Loucy (cell line): ENCODE results near the gene FNDC10.

Source experiments
- H2AFZ ChIP-seq: fragments of 200-600 bp; sonication (generic); 2 replicates; pipeline ENCODE4 v1.6.0; 2016; ENCODE audit warnings: antibody characterized with exemption, mild to moderate bottlenecking, low read length, moderate library complexity
- H3F3A ChIP-seq: fragments of 200-600 bp; 2 replicates; pipeline ENCODE4 v1.6.0; 2016; ENCODE audit warnings: antibody characterized with exemption, low read depth, mild to moderate bottlenecking
- H3K27me3 ChIP-seq: fragments of 200-600 bp; sonication (generic); 2 replicates; pipeline ENCODE4 v1.6.1; 2014; ENCODE audit warnings: low read length, mild to moderate bottlenecking; ENCODE audit not compliant: insufficient read depth, poor library complexity, severe bottlenecking
- H3K36me3 ChIP-seq: fragments of 200-600 bp; sonication (generic); 2 replicates; pipeline ENCODE4 v1.6.1; 2016; ENCODE audit warnings: low read length; ENCODE audit not compliant: insufficient read depth
- H3K4me1 ChIP-seq: fragments of 200-600 bp; sonication (generic); 2 replicates; pipeline ENCODE4 v1.5.1; 2014; ENCODE audit warnings: low read length, mild to moderate bottlenecking; ENCODE audit not compliant: insufficient read depth, poor library complexity, severe bottlenecking
- H3K4me2 ChIP-seq: fragments of 200-600 bp; sonication (generic); 2 replicates; pipeline ENCODE4 v1.6.0; 2014; ENCODE audit warnings: antibody characterized with exemption, low read length, low read depth, mild to moderate bottlenecking; ENCODE audit not compliant: poor library complexity, severe bottlenecking
- H3K4me3 ChIP-seq: fragments of 200-600 bp; sonication (generic); 2 replicates; pipeline ENCODE4 v1.5.1; 2014; ENCODE audit warnings: low read length, mild to moderate bottlenecking, mixed read lengths; ENCODE audit not compliant: poor library complexity, severe bottlenecking
- H3K79me2 ChIP-seq: fragments of 200-600 bp; sonication (generic); 2 replicates; pipeline ENCODE4 v1.6.1; 2014; ENCODE audit warnings: low read length; ENCODE audit not compliant: insufficient read depth
- H3K9ac ChIP-seq: fragments of 200-600 bp; sonication (generic); 2 replicates; pipeline ENCODE4 v1.6.0; 2014; ENCODE audit warnings: mild to moderate bottlenecking, low read depth, low read length, moderate library complexity; ENCODE audit not compliant: poor library complexity, severe bottlenecking
- H3K9me2 ChIP-seq: fragments of 200-600 bp; sonication (generic); replicated peaks from 2 replicates; pipeline ENCODE4 v1.6.1; 2016; ENCODE audit warnings: low read depth, low read length, mixed read lengths
- H3K9me3 ChIP-seq: fragments of 200-600 bp; sonication (generic); 2 replicates; pipeline ENCODE4 v1.6.1; 2014; ENCODE audit warnings: mild to moderate bottlenecking, antibody characterized with exemption, low read length, low read depth; ENCODE audit not compliant: insufficient read depth
- H4K20me1 ChIP-seq: fragments of 200-600 bp; sonication (generic); 2 replicates; pipeline ENCODE4 v1.6.0; 2014; ENCODE audit warnings: antibody characterized with exemption, low read length, mild to moderate bottlenecking; ENCODE audit not compliant: insufficient read depth, poor library complexity, severe bottlenecking
- EZH2phosphoT487 ChIP-seq: fragments of 200-600 bp; IDR thresholded peaks from 2 replicates; pipeline ENCODE4 v1.6.1; 2018; ENCODE audit warnings: antibody characterized with exemption, mild to moderate bottlenecking, moderate library complexity, borderline replicate concordance
- TF ChIP-seq, protein P1 (sequence below): fragments of 200-600 bp; sonication (generic); conservative IDR thresholded peaks from 2 replicates; pipeline ENCODE4 v1.5.1; 2014; ENCODE audit warnings: mild to moderate bottlenecking, antibody characterized with exemption, low read length

The FNDC10 gene

DNA sequence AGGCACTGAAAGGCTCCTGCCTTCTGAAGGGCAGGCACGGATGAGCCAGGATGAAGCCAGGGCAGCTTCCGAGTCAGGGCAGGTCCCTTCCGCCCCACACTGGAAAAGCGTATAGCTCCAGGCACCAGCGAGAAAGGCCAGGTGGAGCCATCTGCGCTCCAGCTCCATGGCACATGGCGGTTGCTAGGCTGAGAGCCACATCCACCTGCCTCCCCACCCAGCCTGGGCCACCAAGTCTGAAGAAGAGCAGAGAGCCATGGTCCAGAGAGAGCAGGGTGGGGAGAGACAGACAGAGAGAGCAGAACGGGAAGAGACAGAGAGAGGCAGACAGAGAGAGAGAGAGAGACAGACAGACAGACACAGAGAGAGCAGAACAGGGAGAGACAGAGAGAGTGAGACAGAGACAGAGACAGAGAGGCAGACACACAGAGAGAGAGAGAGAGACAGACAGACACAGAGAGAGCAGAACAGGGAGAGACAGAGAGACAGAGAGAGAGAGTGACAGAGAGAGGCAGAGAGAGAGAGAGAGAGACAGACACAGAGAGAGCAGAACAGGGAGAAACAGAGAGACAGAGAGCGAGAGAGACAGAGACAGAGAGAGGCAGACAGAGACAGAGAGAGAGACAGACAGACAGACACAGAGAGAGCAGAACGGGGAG is 5.2 kb downstream of the FNDC10 start:
- no peaks in the 10 kb centered on the region for H3K36me3 ChIP-seq
- no peak overlapping the region for H2AFZ ChIP-seq
- H3K9me3 ChIP-seq, result no peaks in the 10 kb centered on the region
- H3K4me1 ChIP-seq, result no peaks in the 10 kb centered on the region
- H3K9ac ChIP-seq, result no peak overlapping the region
- H3K27me3 ChIP-seq, result peaks cover 19% of the 10 kb centered on the region
- H3K4me2 ChIP-seq, result no peak overlapping the region
- H3K79me2 ChIP-seq, result no peaks in the 10 kb centered on the region
- H3F3A ChIP-seq, result no peaks in the 10 kb centered on the region
- no peaks in the 10 kb centered on the region for H3K9me2 ChIP-seq
- no peaks in the 10 kb centered on the region for H4K20me1 ChIP-seq
- no peak overlapping the region for H3K4me3 ChIP-seq
- TF ChIP-seq EZH2phosphoT487, result no peak
- TF ChIP-seq, protein P1, sequence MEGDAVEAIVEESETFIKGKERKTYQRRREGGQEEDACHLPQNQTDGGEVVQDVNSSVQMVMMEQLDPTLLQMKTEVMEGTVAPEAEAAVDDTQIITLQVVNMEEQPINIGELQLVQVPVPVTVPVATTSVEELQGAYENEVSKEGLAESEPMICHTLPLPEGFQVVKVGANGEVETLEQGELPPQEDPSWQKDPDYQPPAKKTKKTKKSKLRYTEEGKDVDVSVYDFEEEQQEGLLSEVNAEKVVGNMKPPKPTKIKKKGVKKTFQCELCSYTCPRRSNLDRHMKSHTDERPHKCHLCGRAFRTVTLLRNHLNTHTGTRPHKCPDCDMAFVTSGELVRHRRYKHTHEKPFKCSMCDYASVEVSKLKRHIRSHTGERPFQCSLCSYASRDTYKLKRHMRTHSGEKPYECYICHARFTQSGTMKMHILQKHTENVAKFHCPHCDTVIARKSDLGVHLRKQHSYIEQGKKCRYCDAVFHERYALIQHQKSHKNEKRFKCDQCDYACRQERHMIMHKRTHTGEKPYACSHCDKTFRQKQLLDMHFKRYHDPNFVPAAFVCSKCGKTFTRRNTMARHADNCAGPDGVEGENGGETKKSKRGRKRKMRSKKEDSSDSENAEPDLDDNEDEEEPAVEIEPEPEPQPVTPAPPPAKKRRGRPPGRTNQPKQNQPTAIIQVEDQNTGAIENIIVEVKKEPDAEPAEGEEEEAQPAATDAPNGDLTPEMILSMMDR, result no peak

DNA sequence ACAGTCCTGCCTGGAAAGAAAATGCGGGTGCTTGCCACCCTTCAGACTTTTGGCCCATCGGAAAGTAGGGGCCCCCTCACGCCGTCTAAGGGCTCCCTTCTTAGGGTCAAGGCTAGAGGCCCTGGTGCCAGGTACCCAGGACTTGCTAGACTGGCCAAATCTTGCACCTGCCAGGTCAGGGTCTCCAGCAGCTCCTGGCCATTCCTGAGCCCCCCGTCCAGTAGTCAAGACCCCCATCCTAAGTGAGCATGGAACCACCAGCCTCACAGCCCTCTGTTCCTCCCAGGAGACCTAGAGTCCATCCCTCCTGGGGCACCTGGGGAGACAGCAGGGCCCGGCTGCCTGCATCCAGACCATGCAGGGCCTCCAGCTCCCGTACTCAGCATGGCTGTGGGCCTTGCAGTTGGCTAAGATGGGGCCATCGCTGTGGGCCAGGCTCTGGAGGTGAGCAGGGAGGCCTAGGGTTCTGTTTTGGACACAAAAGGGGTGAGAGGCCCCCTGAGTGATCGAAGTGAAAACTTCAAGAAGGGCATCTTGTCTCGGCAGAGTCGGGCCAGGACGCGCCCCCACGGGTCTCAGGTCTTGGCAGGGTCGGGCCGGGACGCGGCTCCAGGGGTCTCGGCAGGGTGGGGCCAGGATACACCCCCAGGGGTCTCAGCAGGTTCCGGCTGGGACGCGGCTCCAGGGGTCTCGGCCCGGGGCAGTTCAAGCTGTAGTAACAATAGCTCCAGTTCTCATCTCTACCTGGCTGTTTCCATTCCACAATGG is 5.9 kb downstream of the FNDC10 start:
- Histone ChIP-seq H3F3A (no peaks in the 10 kb centered on the region), H2AFZ (no peak overlapping the region), H3K9me3 (no peaks in the 10 kb centered on the region), H3K9me2 (no peaks in the 10 kb centered on the region), H4K20me1 (no peaks in the 10 kb centered on the region), H3K9ac (no peak overlapping the region), H3K36me3 (no peaks in the 10 kb centered on the region), H3K4me3 (no peak overlapping the region), H3K4me2 (no peak overlapping the region), H3K79me2 (no peaks in the 10 kb centered on the region), H3K4me1 (no peaks in the 10 kb centered on the region), H3K27me3 (peaks cover 19% of the 10 kb centered on the region)
- TF ChIP-seq EZH2phosphoT487, result no peak
- TF ChIP-seq, protein P1, result no peak

DNA sequence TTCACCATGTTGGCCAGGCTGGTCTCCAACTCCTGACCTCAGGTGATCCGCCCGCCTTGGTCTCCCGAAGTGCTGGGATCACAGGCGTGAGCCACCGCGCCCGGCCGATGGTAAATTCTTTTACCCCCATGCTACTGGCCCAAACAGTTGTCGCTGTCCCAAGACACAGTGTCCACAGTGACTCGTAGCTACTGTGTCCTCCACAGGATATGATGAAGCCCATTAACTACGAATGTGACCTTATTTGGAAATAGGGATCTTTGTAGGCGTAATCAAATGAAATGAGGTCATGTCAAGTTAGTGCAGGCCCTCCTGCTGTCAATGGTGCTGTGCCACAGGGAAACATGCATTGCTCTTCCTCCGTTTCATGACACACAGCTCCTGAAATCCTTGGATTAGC is 8.5 kb downstream of the FNDC10 start:
- Histone ChIP-seq H3K4me1 (no peaks in the 10 kb centered on the region), H3K9me3 (no peaks in the 10 kb centered on the region), H3K79me2 (no peaks in the 10 kb centered on the region), H4K20me1 (no peaks in the 10 kb centered on the region), H3K9ac (no peak overlapping the region), H3K9me2 (no peaks in the 10 kb centered on the region), H3K36me3 (no peaks in the 10 kb centered on the region), H3K27me3 (peaks cover 17% of the 10 kb centered on the region), H2AFZ (no peak overlapping the region), H3F3A (no peaks in the 10 kb centered on the region), H3K4me2 (no peak overlapping the region), H3K4me3 (no peak overlapping the region)
- TF ChIP-seq, protein P1, result no peak
- TF ChIP-seq EZH2phosphoT487, result no peak
